SK-N-SH (cell line): ENCODE data around the gene XCL1. TPM values are rescaled to one million over a fixed set of nuclear protein-coding genes. Genes with fewer than 3 reads are reported as not detected.

Experiments used
- CTCF ChIA-PET: fragments of 300-600, 350-600 bp; formaldehyde crosslinking; extraction: SDS; loops from one replicate; lab custom pipeline; 2021; lab: Yijun Ruan, JAX
- POLR2A ChIA-PET: fragments of 350-600 bp; sonication (Branson Sonifier 250); formaldehyde crosslinking; extraction: SDS; loops from one replicate; lab custom pipeline; 2020; ENCODE audit warnings: antibody characterized with exemption, inconsistent platforms; lab: Yijun Ruan, JAX
- DNase-seq: peaks from one replicate; pipeline ENCODE4 v3.0.0; 2012
- H2AFZ ChIP-seq: fragments of 200-600 bp; sonication (generic); 2 replicates; pipeline ENCODE4 v1.8.1; 2016; ENCODE audit warnings: antibody characterized with exemption, mild to moderate bottlenecking, low read depth
- H3F3A ChIP-seq: fragments of 200-600 bp; sonication (generic); replicated peaks from 2 replicates; pipeline ENCODE3; 2016; ENCODE audit warnings: antibody characterized with exemption, mild to moderate bottlenecking; ENCODE audit not compliant: insufficient read depth
- H3K27ac ChIP-seq, 2 experiments: fragments of 200-500 bp in 1 of 2; fragments of 200-600 bp in 1 of 2; sonication (Bioruptor generic) in 1 of 2; sonication (generic), shearing (Covaris generic) in 1 of 2; 2 replicates each; pipeline versions ENCODE4 v1.5.1 to v1.6.1; 2014 to 2016; ENCODE audit warnings: low read depth in 2 of 2, inconsistent platforms in 1 of 2, low read length in 1 of 2, mild to moderate bottlenecking in 1 of 2, mixed read lengths in 1 of 2
- H3K27me3 ChIP-seq: fragments of 200-600 bp; sonication (generic), shearing (Covaris generic); 2 replicates; pipeline ENCODE4 v1.6.1; 2016; ENCODE audit warnings: mixed run types; ENCODE audit not compliant: insufficient read depth
- H3K36me3 ChIP-seq, 2 experiments: fragments of 200-500 bp in 1 of 2; fragments of 200-600 bp in 1 of 2; sonication (Bioruptor generic) in 1 of 2; sonication (generic) in 1 of 2; replicated peaks in 1 of 2; 2 replicates each; pipeline versions ENCODE3 to v1.5.1; 2014 to 2016; ENCODE audit warnings: low read length in 1 of 2, mild to moderate bottlenecking in 1 of 2; ENCODE audit not compliant: insufficient read depth in 2 of 2, control insufficient read depth in 1 of 2
- H3K4me1 ChIP-seq, 2 experiments: fragments of 200-500 bp in 1 of 2; fragments of 200-600 bp in 1 of 2; sonication (Bioruptor generic) in 1 of 2; sonication (generic), shearing (Covaris generic) in 1 of 2; 2 replicates each; pipeline versions ENCODE4 v1.5.1 to v1.6.1; 2014 to 2016; ENCODE audit warnings: low read depth in 1 of 2, low read length in 1 of 2, mixed run types in 1 of 2; ENCODE audit not compliant: insufficient read depth in 2 of 2, control insufficient read depth in 1 of 2
- H3K4me2 ChIP-seq: fragments of 200-600 bp; sonication (generic), shearing (Covaris generic); 2 replicates; pipeline ENCODE4 v1.6.1; 2017; ENCODE audit warnings: mixed run types
- H3K4me3 ChIP-seq, 2 experiments: fragments of 200-500 bp in 1 of 2; fragments of 200-600 bp in 1 of 2; sonication (Bioruptor generic) in 1 of 2; sonication (generic), shearing (Covaris generic) in 1 of 2; 2 replicates each; pipeline versions ENCODE4 v1.5.1 to v1.8.1; 2014 to 2016; ENCODE audit warnings: low read depth in 2 of 2, inconsistent platforms in 1 of 2, low read length in 1 of 2, mild to moderate bottlenecking in 1 of 2, mixed read lengths in 1 of 2, moderate library complexity in 1 of 2
- H3K79me2 ChIP-seq: fragments of 200-600 bp; sonication (generic); 2 replicates; pipeline ENCODE4 v1.8.1; 2017; ENCODE audit warnings: mild to moderate bottlenecking; ENCODE audit not compliant: insufficient read depth
- H3K9ac ChIP-seq: fragments of 200-600 bp; sonication (generic); 2 replicates; pipeline ENCODE4 v1.6.1; 2017; ENCODE audit warnings: mixed run types
- H3K9me2 ChIP-seq: fragments of 200-600 bp; sonication (generic); 2 replicates; pipeline ENCODE4 v1.6.1; 2017; ENCODE audit warnings: mixed run types
- H3K9me3 ChIP-seq: fragments of 200-600 bp; sonication (generic); 2 replicates; pipeline ENCODE4 v1.6.1; 2017; ENCODE audit warnings: mixed run types, mild to moderate bottlenecking, moderate library complexity
- H4K20me1 ChIP-seq: fragments of 200-600 bp; sonication (generic); 2 replicates; pipeline ENCODE4 v1.6.1; 2017; ENCODE audit warnings: mild to moderate bottlenecking, mixed run types; ENCODE audit not compliant: insufficient read depth
- CHD2 ChIP-seq: fragments of 150-350 bp; IDR thresholded peaks from 2 replicates; pipeline ENCODE4 v1.6.1; 2018; ENCODE audit warnings: low read length; ENCODE audit not compliant: partially characterized antibody
- ELF1 ChIP-seq: IDR thresholded peaks from 2 replicates; pipeline ENCODE4 v1.4.0; 2012
- EZH2phosphoT487 ChIP-seq: fragments of 200-600 bp; sonication (generic); IDR thresholded peaks from 2 replicates; pipeline ENCODE4 v1.6.1; 2017; ENCODE audit warnings: low read depth, mixed run types, mild to moderate bottlenecking, antibody characterized with exemption, moderate library complexity, borderline replicate concordance
- FOSL2 ChIP-seq: IDR thresholded peaks from 2 replicates; pipeline ENCODE4 v1.4.0; 2012; ENCODE audit warnings: low read depth, mild to moderate bottlenecking, moderate library complexity, borderline replicate concordance
- FOXJ3 ChIP-seq: sonication (generic); formaldehyde crosslinking; IDR thresholded peaks from 2 replicates; pipeline ENCODE4 v1.5.1; 2020; ENCODE audit warnings: mild to moderate bottlenecking, missing genetic modification reagents
- FOXM1 ChIP-seq: IDR thresholded peaks from 2 replicates; pipeline ENCODE4 v1.4.0; 2012; ENCODE audit warnings: low read depth, mild to moderate bottlenecking
- GABPA ChIP-seq: IDR thresholded peaks from 2 replicates; pipeline ENCODE4 v1.4.0; 2012; ENCODE audit warnings: low read depth, mild to moderate bottlenecking
- MXI1 ChIP-seq: IDR thresholded peaks from 2 replicates; pipeline ENCODE4 v1.6.1; 2012; ENCODE audit warnings: mild to moderate bottlenecking, low read depth, low read length, improper control_type of control experiment
- NFIC ChIP-seq: IDR thresholded peaks from 2 replicates; pipeline ENCODE4 v1.4.0; 2012; ENCODE audit warnings: borderline replicate concordance
- POLR2AphosphoS5 ChIP-seq: IDR thresholded peaks from 2 replicates; pipeline ENCODE4 v1.6.1; 2012; ENCODE audit warnings: low read depth, low read length
- RAD21 ChIP-seq: IDR thresholded peaks from 2 replicates; pipeline ENCODE4 v1.6.1; 2012; ENCODE audit warnings: mild to moderate bottlenecking, low read length
- RCOR1 ChIP-seq: fragments of 150-350 bp; IDR thresholded peaks from 2 replicates; pipeline ENCODE4 v1.6.1; 2017; ENCODE audit warnings: antibody characterized with exemption, low read length
- RFX5 ChIP-seq: IDR thresholded peaks from 2 replicates; pipeline ENCODE4 v1.6.1; 2012; ENCODE audit warnings: mild to moderate bottlenecking, improper control_type of control experiment, low read length
- SIN3A ChIP-seq: IDR thresholded peaks from 2 replicates; pipeline ENCODE4 v1.6.1; 2012; ENCODE audit warnings: low read depth, mild to moderate bottlenecking, low read length, moderate library complexity, borderline replicate concordance
- SMC3 ChIP-seq: IDR thresholded peaks from 2 replicates; pipeline ENCODE4 v1.6.1; 2012; ENCODE audit warnings: low read depth, low read length, improper control_type of control experiment
- TAF1 ChIP-seq: IDR thresholded peaks from 2 replicates; pipeline ENCODE4 v1.6.1; 2012; ENCODE audit warnings: low read depth, mild to moderate bottlenecking, low read length, moderate library complexity, borderline replicate concordance
- TEAD4 ChIP-seq: IDR thresholded peaks from 2 replicates; pipeline ENCODE4 v1.4.0; 2012; ENCODE audit warnings: mild to moderate bottlenecking, borderline replicate concordance; ENCODE audit not compliant: insufficient read depth
- WGBS: methylation state at CpG from one replicate; pipeline ENCODE4 v1.1.6; 2017; ENCODE audit warnings: low lambda C conversion rate; 5-methylcytosine and 5-hydroxymethylcytosine counted together
- polyA plus RNA-seq, 3 experiments: library from polyadenylated mRNA; depleted of rRNA; stranded (reverse); fragments of >200 nt; gene quantifications; 2 replicates each; pipeline ENCODE4 v1.2.3, GENCODE V29; 2012
- TF ChIP-seq, protein P1 (sequence below): IDR thresholded peaks from 2 replicates; pipeline ENCODE4; 2012
- TF ChIP-seq, protein P2 (sequence below): IDR thresholded peaks from 2 replicates; pipeline ENCODE4 v1.4.0; 2012; ENCODE audit warnings: low read depth, borderline replicate concordance
- TF ChIP-seq, protein P3 (sequence below): IDR thresholded peaks from 2 replicates; pipeline ENCODE4 v1.4.0; 2012; ENCODE audit warnings: low read depth
- TF ChIP-seq, protein P4 (sequence below): fragments of 150-350 bp; IDR thresholded peaks from 2 replicates; pipeline ENCODE4 v1.6.1; 2017; ENCODE audit warnings: antibody characterized with exemption, low read length, low read depth, borderline replicate concordance
- TF ChIP-seq, protein P5 (sequence below): fragments of 150-350 bp; IDR thresholded peaks from 2 replicates; pipeline ENCODE4 v1.6.1; 2016; ENCODE audit warnings: mild to moderate bottlenecking, low read depth, low read length

XCL1 gene
- polyA plus RNA-seq, 1 of the 3 experiments (the other 2 are of a cell fraction) = not detected

DNA sequence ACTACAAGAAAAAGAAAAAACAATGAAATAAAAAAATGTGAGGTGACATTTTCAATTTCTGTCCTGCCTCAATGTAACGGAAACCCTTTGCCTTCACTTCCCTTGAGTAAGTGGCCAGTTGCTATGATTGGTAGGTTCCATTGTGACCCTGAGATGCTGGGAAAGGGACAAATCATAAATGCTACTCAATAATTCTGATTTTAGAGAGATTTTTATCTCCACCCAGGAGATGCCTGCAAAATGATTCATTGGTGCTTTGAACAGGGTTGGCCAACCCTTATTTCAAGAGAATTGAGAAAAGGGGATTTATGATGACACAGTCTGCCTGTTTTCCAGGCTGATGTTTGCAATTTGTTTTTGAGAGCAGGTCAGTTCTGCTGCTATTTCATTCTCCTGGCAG lies 22.5 kb downstream of the XCL1 start (continued):
- no peak for TF ChIP-seq FOSL2
- TF ChIP-seq TEAD4 = no peak
- no peak for TF ChIP-seq RAD21
- no peak for TF ChIP-seq POLR2AphosphoS5
- TF ChIP-seq FOXJ3 (CRISPR knock-in tag) = no peak
- TF ChIP-seq, protein P1, sequence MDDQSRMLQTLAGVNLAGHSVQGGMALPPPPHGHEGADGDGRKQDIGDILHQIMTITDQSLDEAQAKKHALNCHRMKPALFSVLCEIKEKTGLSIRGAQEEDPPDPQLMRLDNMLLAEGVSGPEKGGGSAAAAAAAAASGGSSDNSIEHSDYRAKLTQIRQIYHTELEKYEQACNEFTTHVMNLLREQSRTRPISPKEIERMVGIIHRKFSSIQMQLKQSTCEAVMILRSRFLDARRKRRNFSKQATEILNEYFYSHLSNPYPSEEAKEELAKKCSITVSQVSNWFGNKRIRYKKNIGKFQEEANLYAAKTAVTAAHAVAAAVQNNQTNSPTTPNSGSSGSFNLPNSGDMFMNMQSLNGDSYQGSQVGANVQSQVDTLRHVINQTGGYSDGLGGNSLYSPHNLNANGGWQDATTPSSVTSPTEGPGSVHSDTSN = peak; percentile 58
- no peak for TF ChIP-seq SIN3A
- no peak for TF ChIP-seq NFIC
- no peak for TF ChIP-seq FOXM1
- no peak for TF ChIP-seq SMC3

DNA sequence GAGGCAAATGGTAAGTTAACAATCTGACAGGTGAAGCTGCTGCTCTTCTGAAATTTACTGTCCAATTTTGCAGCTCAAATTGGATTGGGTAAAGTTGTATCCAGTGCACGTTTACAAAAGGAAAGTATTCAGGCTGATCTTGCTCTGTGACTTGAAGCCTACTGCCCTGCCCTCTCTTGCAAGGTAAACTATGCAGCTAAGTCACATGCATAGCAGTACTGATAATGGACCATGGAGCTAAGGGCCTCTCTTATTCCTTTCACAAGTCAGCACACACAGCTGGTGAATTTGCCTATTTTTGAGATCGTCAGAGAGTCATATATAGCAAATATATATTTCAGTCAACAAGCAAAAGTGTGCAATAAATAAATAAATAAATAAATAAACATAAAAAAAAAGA lies 23.2 kb downstream of the XCL1 start:
- Histone ChIP-seq H3K4me1 (peaks cover 4 to 5% of the 10 kb centered on the region in 2 experiments; a peak in 3 of 4 replicates), H3K9ac (no peak overlapping the region), H3K79me2 (no peaks in the 10 kb centered on the region), H3K36me3 (no peaks in the 10 kb centered on the region), H2AFZ (no peak overlapping the region)
- ChIA-PET POLR2A (no interaction called here), CTCF (interaction anchor here (0.7 to 4.0 kb wide), 5 partner anchors 160 to 1210 kb away, joined by 3 to 39 read pairs (median 5); no protein-coding TSS in a partner anchor)
- TF ChIP-seq, protein P2, sequence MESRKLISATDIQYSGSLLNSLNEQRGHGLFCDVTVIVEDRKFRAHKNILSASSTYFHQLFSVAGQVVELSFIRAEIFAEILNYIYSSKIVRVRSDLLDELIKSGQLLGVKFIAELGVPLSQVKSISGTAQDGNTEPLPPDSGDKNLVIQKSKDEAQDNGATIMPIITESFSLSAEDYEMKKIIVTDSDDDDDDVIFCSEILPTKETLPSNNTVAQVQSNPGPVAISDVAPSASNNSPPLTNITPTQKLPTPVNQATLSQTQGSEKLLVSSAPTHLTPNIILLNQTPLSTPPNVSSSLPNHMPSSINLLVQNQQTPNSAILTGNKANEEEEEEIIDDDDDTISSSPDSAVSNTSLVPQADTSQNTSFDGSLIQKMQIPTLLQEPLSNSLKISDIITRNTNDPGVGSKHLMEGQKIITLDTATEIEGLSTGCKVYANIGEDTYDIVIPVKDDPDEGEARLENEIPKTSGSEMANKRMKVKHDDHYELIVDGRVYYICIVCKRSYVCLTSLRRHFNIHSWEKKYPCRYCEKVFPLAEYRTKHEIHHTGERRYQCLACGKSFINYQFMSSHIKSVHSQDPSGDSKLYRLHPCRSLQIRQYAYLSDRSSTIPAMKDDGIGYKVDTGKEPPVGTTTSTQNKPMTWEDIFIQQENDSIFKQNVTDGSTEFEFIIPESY = no peak
- TF ChIP-seq, protein P3, sequence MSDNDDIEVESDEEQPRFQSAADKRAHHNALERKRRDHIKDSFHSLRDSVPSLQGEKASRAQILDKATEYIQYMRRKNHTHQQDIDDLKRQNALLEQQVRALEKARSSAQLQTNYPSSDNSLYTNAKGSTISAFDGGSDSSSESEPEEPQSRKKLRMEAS = no peak
- no peak for TF ChIP-seq FOSL2
- no peak for TF ChIP-seq RAD21
- TF ChIP-seq, protein P4, sequence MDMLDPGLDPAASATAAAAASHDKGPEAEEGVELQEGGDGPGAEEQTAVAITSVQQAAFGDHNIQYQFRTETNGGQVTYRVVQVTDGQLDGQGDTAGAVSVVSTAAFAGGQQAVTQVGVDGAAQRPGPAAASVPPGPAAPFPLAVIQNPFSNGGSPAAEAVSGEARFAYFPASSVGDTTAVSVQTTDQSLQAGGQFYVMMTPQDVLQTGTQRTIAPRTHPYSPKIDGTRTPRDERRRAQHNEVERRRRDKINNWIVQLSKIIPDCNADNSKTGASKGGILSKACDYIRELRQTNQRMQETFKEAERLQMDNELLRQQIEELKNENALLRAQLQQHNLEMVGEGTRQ = no peak
- TF ChIP-seq, protein P5, sequence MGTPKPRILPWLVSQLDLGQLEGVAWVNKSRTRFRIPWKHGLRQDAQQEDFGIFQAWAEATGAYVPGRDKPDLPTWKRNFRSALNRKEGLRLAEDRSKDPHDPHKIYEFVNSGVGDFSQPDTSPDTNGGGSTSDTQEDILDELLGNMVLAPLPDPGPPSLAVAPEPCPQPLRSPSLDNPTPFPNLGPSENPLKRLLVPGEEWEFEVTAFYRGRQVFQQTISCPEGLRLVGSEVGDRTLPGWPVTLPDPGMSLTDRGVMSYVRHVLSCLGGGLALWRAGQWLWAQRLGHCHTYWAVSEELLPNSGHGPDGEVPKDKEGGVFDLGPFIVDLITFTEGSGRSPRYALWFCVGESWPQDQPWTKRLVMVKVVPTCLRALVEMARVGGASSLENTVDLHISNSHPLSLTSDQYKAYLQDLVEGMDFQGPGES = no peak
- TF ChIP-seq GABPA = no peak
- TF ChIP-seq ELF1 = no peak
- TF ChIP-seq CHD2 = no peak
- TF ChIP-seq POLR2AphosphoS5 = no peak
- TF ChIP-seq TAF1 = no peak
- no peak for TF ChIP-seq MXI1
- no peak for TF ChIP-seq SMC3
- TF ChIP-seq RCOR1 = no peak
- TF ChIP-seq RFX5 = no peak
- no peak for TF ChIP-seq EZH2phosphoT487
- TF ChIP-seq SIN3A = no peak
- TF ChIP-seq, all 33 proteins: peak for 0
- no peaks in the 10 kb centered on the region for H3K9me3 ChIP-seq
- H3K27me3 ChIP-seq = no peaks in the 10 kb centered on the region
- no peaks in the 10 kb centered on the region for H4K20me1 ChIP-seq
- no peak overlapping the region for H3K4me3 ChIP-seq
- 81% methylated on average over 2 of the region's 2 CpGs for WGBS
- no peaks in the 10 kb centered on the region for H3F3A ChIP-seq
- no peak overlapping the region for H3K4me2 ChIP-seq
- no peak for DNase-seq
- H3K27ac ChIP-seq = no peak overlapping the region
- no peaks in the 10 kb centered on the region for H3K9me2 ChIP-seq
